Measurements from ENCODE around the gene TLR8. TPM values are rescaled to one million over a fixed set of nuclear protein-coding genes. Genes with fewer than 3 reads are reported as not detected.

The TLR8 gene
- total RNA-seq, 2 donors from 2014 or later, result 0.26 TPM; not detected in 1

- no peaks in the 10 kb centered on the region for H3K27me3 ChIP-seq
- H3K4me1 ChIP-seq, result peaks cover 17% of the 10 kb centered on the region
- DNase-seq (no peak), ATAC-seq (no peak)
- intact Hi-C loops (cut with DNase I), result no loop called here
- no peaks in the 10 kb centered on the region for H3K9me3 ChIP-seq
- 80 to 95% methylated on average over 6 to 7 of the region's 8 CpGs for WGBS, 2 donors
- H3K4me3 ChIP-seq, result no peak overlapping the region
- TF ChIP-seq, protein P1, sequence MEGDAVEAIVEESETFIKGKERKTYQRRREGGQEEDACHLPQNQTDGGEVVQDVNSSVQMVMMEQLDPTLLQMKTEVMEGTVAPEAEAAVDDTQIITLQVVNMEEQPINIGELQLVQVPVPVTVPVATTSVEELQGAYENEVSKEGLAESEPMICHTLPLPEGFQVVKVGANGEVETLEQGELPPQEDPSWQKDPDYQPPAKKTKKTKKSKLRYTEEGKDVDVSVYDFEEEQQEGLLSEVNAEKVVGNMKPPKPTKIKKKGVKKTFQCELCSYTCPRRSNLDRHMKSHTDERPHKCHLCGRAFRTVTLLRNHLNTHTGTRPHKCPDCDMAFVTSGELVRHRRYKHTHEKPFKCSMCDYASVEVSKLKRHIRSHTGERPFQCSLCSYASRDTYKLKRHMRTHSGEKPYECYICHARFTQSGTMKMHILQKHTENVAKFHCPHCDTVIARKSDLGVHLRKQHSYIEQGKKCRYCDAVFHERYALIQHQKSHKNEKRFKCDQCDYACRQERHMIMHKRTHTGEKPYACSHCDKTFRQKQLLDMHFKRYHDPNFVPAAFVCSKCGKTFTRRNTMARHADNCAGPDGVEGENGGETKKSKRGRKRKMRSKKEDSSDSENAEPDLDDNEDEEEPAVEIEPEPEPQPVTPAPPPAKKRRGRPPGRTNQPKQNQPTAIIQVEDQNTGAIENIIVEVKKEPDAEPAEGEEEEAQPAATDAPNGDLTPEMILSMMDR (IDR thresholded peaks at IDR 0.05), result no peak
- TF ChIP-seq POLR2A (IDR thresholded peaks at IDR 0.05), result no peak
- H3K27ac ChIP-seq, result no peak overlapping the region
- no peaks in the 10 kb centered on the region for H3K36me3 ChIP-seq (replicated peaks in 1 of 2; ENCODE audit: insufficient read depth in 1 of 2, low read depth in 2 of 2)
These were observed 47.0 kb downstream of the TLR8 start for GRCh38 chrX:12953420-12953819.

DNA sequence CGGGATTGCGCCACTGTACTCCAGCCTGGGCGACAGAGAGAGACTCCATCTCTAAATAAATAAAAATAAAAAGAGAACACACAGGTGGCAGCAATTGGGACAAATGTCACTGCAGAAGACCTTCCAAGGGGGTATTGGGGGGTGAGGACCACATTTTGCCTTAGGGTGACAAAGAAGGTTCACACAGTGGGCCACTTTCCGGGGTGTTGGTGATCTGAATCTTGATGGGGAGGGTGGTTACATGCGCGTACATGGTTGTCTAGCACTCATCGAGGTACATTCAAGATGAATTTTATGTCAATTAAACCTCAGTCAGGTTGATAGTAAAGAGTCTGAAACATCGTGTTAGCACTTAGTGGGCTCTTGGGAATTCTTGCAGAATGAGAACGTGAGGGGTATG, 48.0 kb downstream of the TLR8 start:
- H3K9me3 ChIP-seq, result no peaks in the 10 kb centered on the region
- H3K4me3 ChIP-seq, result no peak overlapping the region
- intact Hi-C loops (cut with DNase I), result no loop called here
- WGBS, 2 donors, result 92 to 93% methylated on average over 6 to 9 of the region's 9 CpGs
- peaks cover 16% of the 10 kb centered on the region for H3K4me1 ChIP-seq
- DNase-seq (no peak), ATAC-seq (no peak)
- H3K27ac ChIP-seq, result no peak overlapping the region
- H3K36me3 ChIP-seq (replicated peaks in 1 of 2; ENCODE audit: insufficient read depth in 1 of 2, low read depth in 2 of 2), result no peaks in the 10 kb centered on the region
- no peak for TF ChIP-seq POLR2A (IDR thresholded peaks at IDR 0.05)
- TF ChIP-seq, protein P1 (IDR thresholded peaks at IDR 0.05), result no peak
- H3K27me3 ChIP-seq, result no peaks in the 10 kb centered on the region

- Histone ChIP-seq H3K9me3 (no peaks in the 10 kb centered on the region), H3K36me3 (replicated peaks in 1 of 2; ENCODE audit: insufficient read depth in 1 of 2, low read depth in 2 of 2) (no peaks in the 10 kb centered on the region), H3K27me3 (no peaks in the 10 kb centered on the region), H3K4me1 (peaks cover 11% of the 10 kb centered on the region), H3K4me3 (no peak overlapping the region), H3K27ac (peak overlapping the region in 1 of 4 donors; percentile 69)
- ATAC-seq, result no peak
- intact Hi-C loops (cut with DNase I), result no loop called here
- TF ChIP-seq, protein P1 (IDR thresholded peaks at IDR 0.05), result no peak
- no peak for TF ChIP-seq POLR2A (IDR thresholded peaks at IDR 0.05)
- no peak for DNase-seq
- 50 to 82% methylated on average over 1 to 2 of the region's 4 CpGs for WGBS, 2 donors
These were observed 48.6 kb downstream of the TLR8 start for GRCh38 chrX:12954981-12955380.

DNA sequence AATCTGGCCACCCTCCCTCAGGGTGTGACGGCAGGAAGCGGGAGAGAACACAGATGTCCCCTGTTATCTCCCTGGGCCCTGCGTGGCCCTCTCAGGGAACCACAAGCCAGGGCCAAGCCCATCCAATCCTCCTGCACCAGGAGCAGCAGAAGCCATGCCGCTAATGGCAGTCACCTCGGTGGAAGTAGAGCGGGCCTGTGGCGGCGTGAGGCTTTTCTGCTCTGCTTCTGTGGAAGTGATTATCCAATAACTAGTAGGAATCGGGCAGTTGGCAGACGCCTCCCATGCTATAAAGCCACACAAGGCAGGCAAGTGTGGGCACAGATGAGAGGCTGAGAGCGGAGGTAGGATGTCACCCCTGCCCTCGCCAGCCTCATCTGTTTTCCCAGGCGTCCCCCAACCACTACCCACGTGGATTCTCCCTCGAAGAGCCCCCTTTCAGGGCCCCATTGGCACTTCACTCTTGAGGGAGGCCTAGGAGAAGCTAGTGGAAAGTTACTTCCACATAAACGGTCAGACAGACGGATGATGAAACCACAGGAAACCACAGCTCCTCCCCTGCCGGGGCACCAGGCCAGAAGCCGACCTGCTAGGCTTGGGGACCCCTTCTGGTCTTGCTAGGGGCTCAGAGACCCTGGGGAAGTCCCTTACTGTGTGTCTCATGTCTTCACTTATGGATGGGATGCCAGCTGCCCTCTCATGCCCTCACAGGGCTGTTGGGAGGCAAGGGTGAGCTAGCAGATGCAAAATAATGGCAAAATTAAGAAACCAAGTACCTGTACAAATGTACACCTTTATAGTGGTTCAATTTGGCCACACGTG, 49.7 kb downstream of the TLR8 start:
- DNase-seq, result peak in 3 of 4 donors; percentile 29 to 54 (median 53)
- ATAC-seq, result peak; percentile 47
- intact Hi-C loops (cut with DNase I), result no loop called here
- Histone ChIP-seq H3K4me1 (peaks cover 10% of the 10 kb centered on the region), H3K4me3 (no peak overlapping the region), H3K27me3 (no peaks in the 10 kb centered on the region), H3K9me3 (no peaks in the 10 kb centered on the region), H3K36me3 (replicated peaks in 1 of 2; ENCODE audit: insufficient read depth in 1 of 2, low read depth in 2 of 2) (no peaks in the 10 kb centered on the region), H3K27ac (peak overlapping the region; percentile 37 to 69 (median 50))
- TF ChIP-seq, protein P1 (IDR thresholded peaks at IDR 0.05), result no peak
- no peak for TF ChIP-seq POLR2A (IDR thresholded peaks at IDR 0.05)
- 48 to 62% methylated on average over 8 to 16 of the region's 20 CpGs for WGBS, 2 donors

Data from body of pancreas (tissue), 4 donors.